Stimulated activated CD8-positive, alpha-beta memory T cell treated with anti-CD3 and anti-CD28 coated beads, Interleukin-4, amount 100 ng/mL, for 48 hours (primary cell): ENCODE data around the gene NOXRED1.

Experiments used
- DNase-seq: peaks from one replicate; pipeline ENCODE4 v3.0.0-alpha.2; 2020

The NOXRED1 gene

DNA sequence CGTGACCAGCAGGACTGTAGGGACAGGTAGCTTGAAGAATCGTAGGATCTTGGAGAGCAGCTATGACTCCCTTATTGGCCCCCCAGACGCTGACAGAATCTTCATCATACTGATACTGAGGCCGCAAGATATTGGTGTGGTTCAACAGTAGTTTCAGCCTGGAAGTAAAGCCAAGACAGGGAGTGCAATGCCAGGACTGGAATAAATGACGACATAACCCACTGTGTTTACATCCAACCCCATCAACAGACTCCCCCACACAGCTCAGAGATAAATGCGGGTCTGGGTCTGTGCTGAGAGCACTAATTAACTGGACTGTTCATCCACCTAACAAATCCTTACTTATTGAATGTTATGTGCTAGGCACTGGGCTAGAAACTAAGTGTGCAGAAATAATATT, 16.6 kb downstream of the NOXRED1 start:
- no peak for DNase-seq

GRCh38 chr14:77406086-77406485, 17.2 kb downstream of the NOXRED1 start:
- DNase-seq, result no peak

GRCh38 chr14:77403768-77404167, 19.6 kb downstream of the NOXRED1 start:
- DNase-seq, result no peak

GRCh38 chr14:77400216-77400615, 23.1 kb downstream of the NOXRED1 start:
- no peak for DNase-seq

DNA sequence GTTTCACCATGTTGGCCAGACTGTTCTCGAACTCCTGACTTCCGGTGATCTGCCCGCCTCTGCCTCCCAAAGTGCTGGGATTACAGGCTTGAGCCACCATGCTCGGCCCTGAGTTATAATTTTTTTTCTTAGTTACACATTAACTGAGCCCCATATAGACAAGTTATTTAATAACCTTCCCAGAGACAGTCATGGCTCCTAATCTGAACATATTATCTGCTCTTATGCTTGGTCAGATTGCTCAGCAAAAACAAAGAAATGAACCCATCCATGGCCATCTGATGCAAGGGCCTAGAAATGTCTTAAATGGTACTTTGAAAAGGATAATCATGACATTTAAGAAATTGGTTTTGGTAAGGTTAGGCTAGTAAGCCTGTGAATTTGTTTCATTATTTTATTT, 33.1 kb downstream of the NOXRED1 start:
- DNase-seq, result no peak

DNA sequence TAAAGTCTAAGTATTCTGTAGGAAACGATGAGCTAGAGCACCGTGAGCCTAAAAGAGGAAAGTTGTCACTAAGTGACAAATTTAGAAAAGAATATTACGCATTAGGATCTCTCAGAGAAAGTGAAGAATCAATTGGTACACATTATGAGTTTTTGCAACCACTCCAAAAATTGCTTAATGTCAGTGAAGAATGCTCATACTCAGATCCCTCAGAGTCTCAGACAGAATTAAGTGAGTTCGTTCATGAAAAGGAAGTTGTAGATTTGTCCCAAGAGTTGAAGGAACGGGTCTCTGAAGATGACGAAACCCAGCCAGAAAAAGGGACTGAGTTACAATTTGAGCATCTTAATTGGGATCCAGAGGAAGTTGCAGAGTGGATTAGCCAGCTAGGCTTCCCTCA, 44.6 kb downstream of the NOXRED1 start:
- no peak for DNase-seq

DNA sequence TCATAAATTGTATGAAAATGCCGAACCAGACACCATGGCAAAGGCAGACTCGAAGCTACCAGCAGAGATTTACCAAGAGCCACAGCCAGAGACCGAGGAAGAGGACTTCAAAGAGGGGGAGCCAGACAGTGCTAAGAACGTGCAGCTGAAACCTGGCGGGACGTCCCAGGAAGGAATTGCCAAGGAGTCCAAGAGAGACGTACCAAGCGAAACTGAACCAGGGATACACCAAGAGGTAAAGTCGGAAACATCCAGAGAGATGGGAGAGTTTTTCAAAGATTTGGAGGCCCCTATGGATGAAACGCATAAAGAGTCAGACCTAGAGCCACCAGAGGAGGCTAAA, 45.9 kb downstream of the NOXRED1 start:
- no peak for DNase-seq

GRCh38 chr14:77376771-77377501, 46.4 kb downstream of the NOXRED1 start, which contains the start of the genes SAMD15 and TMED8:
SAMD15 (plus strand) TSS chr14:77377379; CDS start chr14:77377419, 40 bp downstream.
TMED8 (minus strand) TSS chr14:77377094; CDS start chr14:77377053, 41 bp downstream.
- DNase-seq, result peak; percentile 87

- peak; percentile 62 for DNase-seq
Measured at GRCh38 chr14:77375973-77376770, 47.2 kb downstream of the NOXRED1 start.

DNA sequence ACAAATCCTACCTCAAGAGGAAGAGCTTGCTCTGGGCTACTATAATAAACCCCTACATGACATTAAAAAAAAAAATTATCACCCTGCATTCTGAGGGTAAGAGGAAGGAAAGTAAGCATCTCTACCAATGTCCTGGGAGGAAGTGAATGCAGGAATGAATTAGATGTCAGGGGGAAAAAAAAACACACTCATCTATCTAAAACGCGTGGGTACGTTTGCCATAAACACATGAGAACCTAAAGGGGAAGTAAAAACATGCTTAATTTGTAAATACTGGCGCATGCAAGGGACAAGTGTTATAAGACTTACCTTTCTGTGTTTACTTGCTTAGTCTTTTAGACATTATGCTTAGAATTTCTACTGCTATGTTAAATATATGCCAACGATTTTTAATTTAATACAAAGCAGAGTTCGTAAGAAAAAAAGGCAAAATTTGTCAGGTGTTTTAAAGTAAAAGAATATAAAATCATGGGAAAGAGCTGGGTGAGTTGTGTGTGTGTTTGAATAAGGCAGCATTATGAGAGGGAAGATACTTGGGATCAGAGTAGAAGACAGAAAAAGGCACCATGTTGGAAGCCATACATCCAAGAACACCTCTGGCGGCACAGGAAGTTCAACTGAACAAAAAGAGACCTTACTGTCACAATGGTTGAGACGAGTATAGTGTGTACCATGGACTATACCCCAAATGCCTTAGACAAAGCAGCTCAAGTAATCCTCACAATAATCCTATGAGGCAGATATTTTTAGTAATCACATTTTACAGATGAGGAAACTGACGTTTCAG, 48.0 kb downstream of the NOXRED1 start:
- DNase-seq, result no peak

GRCh38 chr14:77372304-77372841, 51.0 kb downstream of the NOXRED1 start:
- DNase-seq, result no peak

DNA sequence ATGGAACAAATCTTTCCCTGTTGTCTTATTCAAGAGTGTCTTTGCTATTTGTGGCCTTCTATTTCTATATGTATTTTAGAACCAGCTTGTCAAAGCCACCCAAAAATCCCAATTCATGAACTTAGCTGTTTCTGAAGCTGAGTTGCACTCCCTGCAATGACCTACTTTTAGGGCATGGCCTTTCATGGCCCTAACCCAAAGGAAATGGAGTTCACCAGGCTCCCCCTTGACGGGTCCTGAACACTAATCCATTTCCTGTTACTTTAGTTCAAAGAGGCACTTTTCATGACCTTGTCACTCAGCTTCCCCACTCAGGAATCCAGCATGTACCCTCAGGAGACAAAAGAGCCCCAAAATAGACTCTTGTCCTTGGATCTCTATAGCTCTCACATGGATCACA, 54.0 kb downstream of the NOXRED1 start:
- no peak for DNase-seq

DNA sequence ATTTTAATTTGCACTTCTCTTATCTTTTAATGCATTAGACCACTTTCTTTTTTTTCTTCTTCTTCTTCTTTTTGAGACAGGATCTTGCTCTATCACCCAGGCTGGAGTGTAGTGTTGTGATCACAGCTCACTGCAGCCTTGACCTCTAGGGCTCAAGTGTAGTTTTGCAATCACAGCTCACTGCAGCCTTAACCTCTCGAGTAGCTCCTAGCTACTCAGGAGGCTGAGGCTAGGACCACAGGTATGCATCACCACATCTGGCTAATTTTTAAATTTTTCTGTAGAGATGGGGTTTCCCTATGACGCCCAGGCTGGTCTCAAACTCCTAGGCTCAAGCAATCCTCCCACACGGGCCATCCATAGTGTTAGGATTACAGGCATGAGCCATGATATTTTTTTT, 59.2 kb downstream of the NOXRED1 start:
- DNase-seq, result no peak

- no peak for DNase-seq
Measured at GRCh38 chr14:77359626-77360025, 63.7 kb downstream of the NOXRED1 start.

DNA sequence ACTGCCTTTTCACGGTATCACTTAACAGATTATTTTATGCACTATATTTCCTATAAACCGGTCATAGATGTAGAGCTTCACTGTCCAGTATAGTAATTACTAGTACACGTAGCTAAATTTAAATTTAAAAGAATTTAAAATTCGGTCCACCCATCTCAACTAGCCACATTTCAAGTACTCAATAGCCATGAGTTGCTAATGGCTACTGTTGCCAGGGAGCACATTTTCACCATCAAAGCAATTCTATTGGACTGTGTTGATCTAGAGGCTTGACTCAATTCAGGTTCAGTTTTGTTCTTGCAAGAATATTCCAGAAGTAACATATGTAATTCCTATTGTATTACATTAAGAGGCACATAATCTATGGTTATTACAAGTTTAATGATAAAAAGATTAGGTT, 66.4 kb downstream of the NOXRED1 start:
- DNase-seq, result no peak

GRCh38 chr14:77355811-77356210, 67.5 kb downstream of the NOXRED1 start:
- DNase-seq, result no peak

DNA sequence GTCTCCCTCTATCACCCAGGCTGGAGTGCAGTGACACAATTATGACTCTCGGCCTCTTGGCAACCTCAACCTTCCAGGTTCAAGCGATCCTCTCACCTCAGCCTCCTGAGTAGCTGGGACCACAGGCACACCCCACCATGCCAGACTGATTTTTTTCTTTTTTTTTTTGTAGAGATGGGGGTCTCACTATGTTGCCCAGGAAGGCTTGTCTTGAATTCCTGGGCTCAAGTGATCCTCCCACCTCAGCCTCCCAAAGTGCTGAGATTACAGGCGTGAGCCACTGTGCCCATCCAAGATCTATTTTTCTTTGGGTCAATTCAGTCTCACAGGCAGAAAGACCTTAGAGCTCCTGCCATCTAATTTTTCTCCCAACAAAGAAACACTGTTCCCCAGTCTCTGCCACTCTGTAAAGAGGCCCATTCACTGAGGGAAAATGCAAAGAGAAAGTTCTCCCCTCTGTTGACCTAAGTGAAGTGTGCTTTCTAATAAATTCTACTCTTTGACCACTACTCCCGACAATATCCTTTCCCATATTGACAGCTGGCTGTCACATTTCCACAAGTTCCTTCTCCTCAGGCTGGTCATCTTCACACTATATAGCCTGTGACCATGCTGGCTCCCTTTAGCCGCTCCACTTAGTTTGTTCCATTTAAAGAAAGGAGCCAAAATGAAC, 69.7 kb downstream of the NOXRED1 start:
- no peak for DNase-seq

GRCh38 chr14:77347751-77348150, 75.6 kb downstream of the NOXRED1 start:
- no peak for DNase-seq

- no peak for DNase-seq
Measured at GRCh38 chr14:77346495-77346894, 76.8 kb downstream of the NOXRED1 start.

- no peak for DNase-seq
Measured at GRCh38 chr14:77344377-77344996, 78.8 kb downstream of the NOXRED1 start.
